BJ (cell line): ENCODE results near the gene RPS18. TPM values are rescaled to one million over a fixed set of nuclear protein-coding genes. Genes with fewer than 3 reads are reported as not detected.

ENCODE experiments used
- CTCF ChIA-PET: fragments of 350-600 bp; formaldehyde crosslinking; extraction: SDS; loops from one replicate; lab custom pipeline; 2021; ENCODE audit warnings: antibody characterized with exemption, inconsistent platforms; lab: Yijun Ruan, JAX
- POLR2A ChIA-PET: fragments of 300-600 bp; sonication (Branson Sonifier 250); formaldehyde crosslinking; extraction: SDS; loops from one replicate; lab custom pipeline; 2021; ENCODE audit warnings: antibody characterized with exemption; lab: Charles Lee
- DNase-seq: peaks from one replicate; pipeline ENCODE4 v3.0.0-alpha.2; 2011; ENCODE audit warnings: low read depth
- H3K27me3 ChIP-seq: 2 replicates; pipeline ENCODE4 v1.6.0; 2011; ENCODE audit warnings: low read length; ENCODE audit not compliant: control insufficient read depth, insufficient read depth
- H3K36me3 ChIP-seq: 2 replicates; pipeline ENCODE4 v1.5.1; 2011; ENCODE audit warnings: low read length; ENCODE audit not compliant: control insufficient read depth, insufficient read depth
- H3K4me3 ChIP-seq: 2 replicates; pipeline ENCODE4 v1.5.1; 2011; ENCODE audit warnings: low read depth, mild to moderate bottlenecking, control low read depth, low read length
- polyA plus RNA-seq: library from polyadenylated mRNA; depleted of rRNA; stranded (reverse); fragments of >200 nt; gene quantifications from 2 replicates; pipeline ENCODE4 v1.2.3, GENCODE V29; 2011
- TF ChIP-seq, protein P1 (sequence below): IDR thresholded peaks from 2 replicates; pipeline ENCODE4 v1.5.1; 2011; ENCODE audit warnings: low read depth, mild to moderate bottlenecking, control low read depth, inconsistent platforms, low read length, moderate library complexity; ENCODE audit not compliant: insufficient read depth

The RPS18 gene
- polyA plus RNA-seq, 1 experiment = 6,433 TPM

DNA sequence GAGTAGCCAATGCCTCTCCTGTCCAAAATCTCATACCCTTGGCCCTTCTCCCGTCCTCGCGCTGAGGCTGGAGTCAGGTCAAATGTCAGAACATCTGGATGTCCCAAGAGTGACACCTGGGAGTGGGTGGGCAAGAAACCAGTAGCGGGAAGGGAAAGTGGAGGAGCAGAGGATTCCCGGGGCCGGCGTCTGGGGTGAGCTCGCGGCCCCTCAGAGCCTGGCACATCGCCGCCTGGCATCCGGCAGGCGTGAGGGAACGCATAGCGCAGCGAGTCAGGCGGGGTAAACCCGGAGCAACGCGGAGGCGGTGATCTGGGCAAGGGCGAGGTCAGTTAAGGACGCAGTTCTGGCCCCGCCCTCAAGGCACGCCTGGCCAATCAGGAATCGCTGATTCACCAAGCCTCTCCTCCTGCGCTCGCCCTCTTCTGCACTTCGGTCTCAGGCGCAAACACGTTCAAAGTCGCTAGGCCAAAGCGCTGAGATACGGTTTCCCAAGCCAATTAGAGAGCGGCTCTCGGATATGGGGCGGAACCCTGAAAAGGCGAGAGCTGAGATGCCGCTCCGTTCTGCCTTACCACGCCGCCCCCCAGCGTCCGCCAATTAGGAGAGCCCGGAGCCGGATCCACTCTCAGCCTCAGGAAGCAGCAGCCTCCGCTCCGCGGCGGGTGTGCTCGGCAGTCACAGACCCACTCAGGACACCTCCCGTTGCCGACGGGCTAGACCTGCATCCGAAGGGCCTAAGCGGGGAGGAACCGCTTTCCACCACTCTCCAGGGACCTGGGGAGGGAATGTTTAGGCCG, 22.7 kb upstream of the RPS18 start:
- no peaks in the 10 kb centered on the region for H3K36me3 ChIP-seq
- peak; percentile 98 for DNase-seq
- POLR2A ChIA-PET = interaction anchor here (0.5 to 1.1 kb wide), 3 partner anchors 40 to 277 kb away, joined by 3 to 9 read pairs (median 3); partner anchors contain the start of genes PFDN6 and WDR46
- CTCF ChIA-PET = interaction anchor here (0.5 to 4.2 kb wide), 45 partner anchors 9 to 355 kb away, joined by 3 to 34 read pairs (median 5); partner anchors contain the start of genes HSD17B8, RING1, RPS18 and RXRB
- peak overlapping the region; percentile 56 for H3K4me3 ChIP-seq
- no peaks in the 10 kb centered on the region for H3K27me3 ChIP-seq
- TF ChIP-seq, protein P1, sequence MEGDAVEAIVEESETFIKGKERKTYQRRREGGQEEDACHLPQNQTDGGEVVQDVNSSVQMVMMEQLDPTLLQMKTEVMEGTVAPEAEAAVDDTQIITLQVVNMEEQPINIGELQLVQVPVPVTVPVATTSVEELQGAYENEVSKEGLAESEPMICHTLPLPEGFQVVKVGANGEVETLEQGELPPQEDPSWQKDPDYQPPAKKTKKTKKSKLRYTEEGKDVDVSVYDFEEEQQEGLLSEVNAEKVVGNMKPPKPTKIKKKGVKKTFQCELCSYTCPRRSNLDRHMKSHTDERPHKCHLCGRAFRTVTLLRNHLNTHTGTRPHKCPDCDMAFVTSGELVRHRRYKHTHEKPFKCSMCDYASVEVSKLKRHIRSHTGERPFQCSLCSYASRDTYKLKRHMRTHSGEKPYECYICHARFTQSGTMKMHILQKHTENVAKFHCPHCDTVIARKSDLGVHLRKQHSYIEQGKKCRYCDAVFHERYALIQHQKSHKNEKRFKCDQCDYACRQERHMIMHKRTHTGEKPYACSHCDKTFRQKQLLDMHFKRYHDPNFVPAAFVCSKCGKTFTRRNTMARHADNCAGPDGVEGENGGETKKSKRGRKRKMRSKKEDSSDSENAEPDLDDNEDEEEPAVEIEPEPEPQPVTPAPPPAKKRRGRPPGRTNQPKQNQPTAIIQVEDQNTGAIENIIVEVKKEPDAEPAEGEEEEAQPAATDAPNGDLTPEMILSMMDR = peak; percentile 25; the same call in 1 of the 2 replicates

DNA sequence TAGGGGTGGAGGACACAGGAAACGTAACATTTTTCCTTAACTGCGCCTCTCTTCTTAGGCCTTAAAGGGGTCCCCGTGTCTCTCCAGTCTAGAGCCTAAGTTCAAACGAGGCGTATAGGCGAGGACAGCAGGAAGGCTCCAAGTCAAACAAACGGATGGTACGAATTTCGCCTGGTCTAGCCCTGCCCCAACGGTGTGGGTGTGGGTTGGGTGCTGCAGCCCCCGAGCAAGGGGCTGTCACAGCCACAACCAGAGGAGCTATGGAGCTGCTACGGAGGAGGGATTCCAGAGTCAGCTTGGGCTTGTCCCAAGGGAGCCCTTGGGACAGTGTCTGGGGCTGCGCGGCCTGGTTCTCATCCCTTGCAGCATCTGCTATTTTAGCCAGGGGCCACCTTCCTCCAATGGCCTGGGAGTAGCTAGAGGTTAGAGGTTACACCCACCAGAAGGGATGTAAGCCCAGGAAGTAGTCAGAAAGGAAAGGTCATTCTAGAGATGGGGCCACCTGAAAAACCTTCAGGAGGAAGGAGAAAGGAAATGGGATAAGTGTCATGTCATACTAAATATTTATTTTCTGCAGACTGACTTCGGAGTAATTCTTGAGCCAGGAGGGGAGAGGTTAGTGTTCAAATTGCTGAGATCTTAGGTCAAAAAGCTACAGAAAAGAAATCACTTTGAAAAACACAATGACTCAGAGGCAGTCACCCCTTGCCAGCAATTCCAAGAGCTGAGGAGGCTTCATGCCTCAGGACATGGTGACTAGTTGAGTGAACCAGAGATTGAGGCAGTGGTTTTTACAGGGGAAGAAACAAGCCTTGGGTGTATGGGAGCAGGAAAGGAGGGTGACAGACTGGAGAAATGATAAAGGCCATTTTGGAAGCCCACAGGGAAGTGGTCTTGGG, 21.9 kb upstream of the RPS18 start:
- peak; percentile 75 for DNase-seq

DNA sequence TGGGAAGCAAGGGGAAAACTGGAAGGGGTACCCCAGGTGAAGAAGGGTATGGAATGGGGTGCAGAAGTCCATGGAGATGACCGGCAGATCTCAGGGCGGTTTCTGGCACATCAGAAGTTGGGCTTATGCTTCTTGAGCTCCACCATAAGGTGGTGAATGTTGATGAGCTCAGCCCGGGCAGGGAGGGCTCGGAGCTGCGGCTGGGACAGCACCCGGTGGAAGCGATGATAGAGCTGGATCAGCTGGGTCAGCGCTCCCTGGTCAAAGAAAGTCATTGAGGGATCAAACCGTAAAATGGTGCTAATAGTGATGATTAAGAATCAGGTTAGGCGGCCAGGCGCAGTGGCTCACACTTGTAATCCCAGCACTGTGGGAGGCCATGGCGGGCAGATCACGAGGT, 21.1 kb upstream of the RPS18 start:
- H3K4me3 ChIP-seq = no peak overlapping the region
- POLR2A ChIA-PET = interaction anchor here (0.6 kb wide), 1 partner anchor 100 kb away, joined by 13 read pairs; no protein-coding TSS in a partner anchor
- TF ChIP-seq, protein P1 = no peak
- no peak for DNase-seq
- no peaks in the 10 kb centered on the region for H3K36me3 ChIP-seq
- CTCF ChIA-PET = interaction anchor here (0.8 to 3.1 kb wide), 9 partner anchors 9 to 236 kb away, joined by 3 to 18 read pairs (median 5); partner anchors contain the start of genes B3GALT4, RPS18 and VPS52
- H3K27me3 ChIP-seq = no peaks in the 10 kb centered on the region

More for the DNA sequence above, 21.9 kb upstream of the RPS18 start:
- ChIA-PET POLR2A (interaction anchor here (0.5 to 1.1 kb wide), 3 partner anchors 39 to 278 kb away, joined by 3 to 9 read pairs (median 3); partner anchors contain the start of genes PFDN6 and WDR46), CTCF (interaction anchor here (0.7 to 4.2 kb wide), 19 partner anchors 10 to 276 kb away, joined by 3 to 33 read pairs (median 5); partner anchors contain the start of genes B3GALT4, RPS18 and VPS52)
- TF ChIP-seq, protein P1 = no peak
- peak overlapping the region; percentile 56 for H3K4me3 ChIP-seq
- no peaks in the 10 kb centered on the region for H3K27me3 ChIP-seq
- H3K36me3 ChIP-seq = no peaks in the 10 kb centered on the region

DNA sequence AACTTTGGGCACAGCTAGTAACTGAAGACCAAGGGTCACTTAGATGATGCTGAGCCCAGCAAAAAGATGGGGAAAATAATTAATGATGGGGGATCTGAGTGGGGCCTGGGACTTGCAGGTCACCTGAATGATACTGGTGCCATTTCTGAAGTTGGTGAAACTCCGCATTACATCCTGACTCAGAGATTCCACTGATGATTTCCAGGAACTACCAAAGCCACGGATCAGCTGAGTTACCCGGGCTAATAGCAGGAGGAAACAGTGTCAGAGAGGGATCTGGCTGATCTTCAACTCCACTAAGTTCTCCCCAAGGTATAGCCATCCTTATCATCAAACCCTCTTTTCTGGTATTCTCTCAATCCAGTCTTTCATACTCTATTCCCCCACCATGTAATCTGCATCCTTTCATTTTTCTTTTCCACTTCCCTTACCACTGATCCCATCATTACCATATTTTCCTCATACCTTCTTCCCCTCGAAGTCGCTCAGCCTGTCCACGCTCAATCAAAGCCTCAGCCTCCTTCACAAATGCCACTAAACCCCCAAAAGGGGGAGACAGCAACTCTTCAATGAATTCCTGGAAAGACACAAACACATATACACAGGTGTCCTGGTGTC, 20.4 kb upstream of the RPS18 start:
- no peaks in the 10 kb centered on the region for H3K27me3 ChIP-seq
- no peak for DNase-seq
- ChIA-PET CTCF (interaction anchor here (0.8 to 1.5 kb wide), 3 partner anchors 9 to 237 kb away, joined by 3 to 6 read pairs (median 5); no protein-coding TSS in a partner anchor), POLR2A (interaction anchor here (0.6 kb wide), 1 partner anchor 101 kb away, joined by 13 read pairs; no protein-coding TSS in a partner anchor)
- TF ChIP-seq, protein P1 = no peak
- H3K36me3 ChIP-seq = no peaks in the 10 kb centered on the region
- H3K4me3 ChIP-seq = no peak overlapping the region
